HG02981 (cell line): ENCODE measurements around the gene RNF133.
"Not testable (repeated sequence)": the region's sequence is repeated elsewhere in the genome, so short reads cannot be mapped to it uniquely, and the experiment has no call there.

Experiments used
- ATAC-seq: cut with Tn5 transposase; IDR thresholded peaks from one replicate; pipeline ENCODE4 v1.9.1; 2021; ENCODE audit warnings: mild to moderate bottlenecking, moderate library complexity; ENCODE audit not compliant: unreplicated experiment

Gene RNF133

DNA sequence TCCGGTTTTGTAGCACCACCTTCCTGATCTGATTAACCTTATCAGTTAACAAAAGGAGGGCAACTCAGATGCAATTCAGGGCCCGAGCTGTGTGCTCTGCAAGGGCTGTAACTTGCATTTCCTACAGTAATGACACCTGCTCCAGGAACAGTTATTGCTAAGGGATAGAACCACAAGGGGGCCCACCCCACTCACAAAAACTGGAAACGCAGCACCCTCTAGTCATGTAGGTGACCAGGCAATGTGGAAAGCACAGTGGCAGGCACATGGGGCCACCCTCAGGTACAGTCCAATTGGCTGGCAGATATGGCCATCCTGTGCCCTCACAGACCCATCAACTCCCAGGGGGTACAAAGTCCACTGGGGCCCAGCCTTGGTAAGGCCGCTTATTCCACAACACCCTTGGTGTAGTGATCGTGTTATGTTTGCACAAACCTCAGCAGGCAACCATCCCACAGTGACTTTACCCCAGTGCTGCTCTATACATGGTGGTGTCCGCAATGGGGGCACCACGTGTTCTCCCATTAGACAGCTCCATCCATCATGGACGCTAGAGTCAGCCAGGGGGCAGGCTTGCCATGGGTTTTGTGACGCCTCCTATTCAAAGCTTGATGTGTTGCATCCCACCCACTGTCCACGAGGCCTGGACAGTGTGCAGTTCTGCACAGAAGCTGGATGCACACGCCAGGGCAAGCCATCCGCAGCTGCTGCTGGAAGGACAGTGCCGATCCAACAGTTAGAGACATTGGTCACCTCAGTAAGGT, 9.4 kb downstream of the RNF133 start:
- no peak for ATAC-seq

DNA sequence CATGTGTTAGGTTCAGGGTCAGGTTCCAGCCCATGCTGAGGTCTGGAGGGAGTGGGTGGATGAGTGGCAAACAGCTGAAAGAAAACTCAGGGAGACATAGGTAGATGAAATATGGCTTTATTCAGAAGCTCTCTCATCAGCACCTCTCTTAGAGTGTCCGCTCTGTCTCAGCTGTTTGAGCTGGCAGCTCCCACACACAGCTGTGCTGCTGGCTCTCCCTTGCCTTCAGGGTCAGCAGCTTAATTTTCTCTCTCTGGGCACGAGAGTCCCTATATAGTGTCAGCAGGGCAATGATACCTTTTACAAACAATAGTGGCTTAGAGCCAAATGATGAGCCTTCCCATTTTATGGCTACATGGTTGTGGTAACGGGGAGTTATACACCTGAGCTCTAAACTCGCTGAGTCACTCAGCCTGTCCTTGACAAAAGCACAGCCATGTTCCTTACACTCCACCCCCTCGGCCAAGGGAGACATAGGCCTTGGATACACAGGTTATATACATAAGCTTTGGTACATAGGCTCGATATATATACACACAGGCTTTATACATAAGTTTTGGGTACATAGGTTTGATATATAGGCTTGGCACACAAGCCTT, 10.4 kb downstream of the RNF133 start:
- no peak for ATAC-seq

DNA sequence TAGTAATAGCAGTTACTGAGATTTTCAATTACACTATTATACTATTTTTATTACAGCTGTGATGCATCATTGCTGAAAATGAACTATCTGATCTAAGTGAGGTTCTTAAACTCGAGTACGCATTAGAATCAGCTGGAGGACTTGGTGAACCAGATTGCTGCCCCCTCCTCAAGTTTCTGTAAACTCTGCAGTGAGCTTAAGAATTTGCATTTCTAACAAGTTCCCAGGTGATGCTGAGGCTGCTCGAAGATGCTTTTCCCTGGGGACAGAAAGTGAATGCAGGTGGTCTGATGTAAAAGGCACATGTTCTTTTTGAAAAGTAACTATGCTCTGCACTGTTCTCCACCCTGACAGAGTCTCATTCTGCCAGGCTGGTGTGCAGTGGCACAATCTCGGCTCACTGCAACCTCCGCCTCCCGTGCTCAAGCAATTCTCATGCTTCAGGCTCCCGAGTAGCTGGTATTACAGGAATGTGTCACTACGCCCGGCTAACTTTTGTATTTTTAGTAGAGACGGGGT, 12.5 kb downstream of the RNF133 start:
- no peak for ATAC-seq

DNA sequence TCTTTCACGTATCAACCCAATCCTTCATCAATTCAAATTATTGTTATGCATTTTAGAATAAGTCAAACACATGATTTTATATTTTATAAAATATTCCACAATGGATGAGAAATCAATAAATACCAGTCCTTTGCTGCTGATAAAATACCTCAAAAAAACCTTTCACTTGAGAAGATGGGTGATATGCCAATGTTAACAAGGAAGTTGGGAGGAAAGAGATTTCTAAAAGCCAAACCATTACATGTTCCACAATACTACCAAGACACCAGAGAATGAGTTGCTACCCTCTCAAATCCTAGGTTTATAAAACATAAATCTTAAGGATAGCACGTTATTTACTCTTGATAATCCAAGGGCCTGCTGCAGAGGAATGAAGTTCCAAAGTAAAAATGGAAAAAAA, 14.4 kb downstream of the RNF133 start:
- ATAC-seq = no peak

DNA sequence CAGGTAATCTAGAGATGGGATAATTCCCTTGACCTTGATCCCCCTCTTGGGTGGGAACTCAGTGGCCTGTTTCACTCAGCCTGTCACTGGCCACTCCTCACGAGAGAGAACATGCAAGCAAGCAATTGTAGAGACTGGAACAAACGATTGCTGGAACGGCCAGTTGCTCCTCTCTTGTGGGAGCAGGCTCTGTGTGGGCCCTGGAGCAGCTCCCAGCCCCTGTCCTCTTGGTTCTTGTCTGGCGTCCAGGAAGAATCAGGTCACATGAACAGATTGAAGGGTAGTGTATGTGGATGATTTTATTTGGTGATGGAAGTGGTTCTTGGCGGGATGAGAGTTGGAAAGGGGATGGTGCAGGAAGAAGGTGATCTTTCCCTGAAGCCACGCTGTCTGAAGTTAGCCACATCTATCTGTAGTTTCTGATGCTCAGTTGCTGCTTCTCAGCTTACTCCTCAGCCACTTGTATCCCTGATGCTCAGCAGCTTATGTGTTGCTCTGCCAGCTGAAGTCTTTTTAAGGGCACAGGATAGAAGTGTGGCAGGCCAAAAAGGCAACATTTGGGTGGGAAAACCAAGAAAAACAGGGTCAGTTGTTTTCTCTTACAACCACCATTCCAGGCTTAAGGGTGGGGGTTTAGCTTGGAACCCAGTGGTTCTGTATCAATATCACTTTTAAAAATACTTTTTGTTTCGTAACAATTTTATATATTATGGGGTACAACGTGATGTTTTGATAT, 15.9 kb downstream of the RNF133 start:
- ATAC-seq = no peak

DNA sequence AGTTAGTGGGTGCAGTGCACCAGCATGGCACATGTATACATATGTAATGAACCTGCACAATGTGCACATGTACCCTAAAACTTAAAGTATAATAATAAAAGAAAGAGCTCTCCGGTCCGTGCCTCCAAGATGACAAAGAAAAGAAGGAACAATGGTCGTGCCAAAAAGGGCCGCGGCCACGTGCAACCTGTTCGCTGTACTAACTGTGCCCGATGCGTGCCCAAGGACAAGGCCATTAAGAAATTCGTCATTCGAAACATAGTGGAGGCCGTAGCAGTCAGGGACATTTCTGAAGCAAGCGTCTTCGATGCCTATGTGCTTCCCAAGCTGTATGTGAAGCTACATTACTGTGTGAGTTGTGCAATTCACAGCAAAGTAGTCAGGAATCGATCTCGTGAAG, 17.7 kb downstream of the RNF133 start:
- not testable (repeated sequence) for ATAC-seq

DNA sequence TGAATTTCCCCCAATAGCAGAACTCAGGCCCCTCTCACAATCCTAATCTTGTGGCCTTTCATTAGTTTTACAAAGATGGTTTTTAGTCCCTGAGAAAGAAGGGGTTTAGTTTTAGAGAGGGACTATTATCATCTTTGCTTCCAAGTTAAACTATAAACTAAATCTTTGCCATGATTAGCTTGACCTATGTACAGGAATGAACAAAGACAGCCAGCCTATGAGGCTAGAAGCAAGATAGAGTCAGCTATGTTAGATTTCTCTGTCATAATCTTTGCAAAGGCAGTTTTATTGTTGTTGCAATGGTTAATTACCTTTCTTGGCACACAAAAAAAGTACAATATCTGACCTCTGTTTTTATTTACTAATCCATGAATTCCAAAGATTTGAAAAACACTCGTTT, 19.1 kb downstream of the RNF133 start:
- no peak for ATAC-seq

DNA sequence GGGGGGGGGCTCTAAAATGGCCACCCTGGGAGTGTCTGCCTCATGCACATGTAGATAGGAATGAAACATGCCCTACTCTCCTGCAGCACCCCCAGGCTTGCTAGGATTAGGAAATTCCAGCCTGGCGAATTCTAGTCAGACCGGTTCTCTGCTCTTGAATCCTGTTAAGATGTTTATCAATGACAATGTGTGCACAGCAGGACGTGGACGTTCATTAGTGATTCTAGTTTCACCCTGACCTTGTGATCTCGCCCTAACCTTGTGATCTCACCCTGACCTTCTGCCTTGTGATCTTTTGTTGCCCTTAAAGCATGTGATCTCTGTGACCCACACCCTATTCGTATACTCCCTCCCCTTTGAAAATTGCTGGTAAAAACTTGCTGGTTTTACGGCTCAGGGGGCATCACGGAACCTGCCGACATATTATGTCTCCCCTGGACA, 19.6 kb downstream of the RNF133 start:
- ATAC-seq = not testable (repeated sequence)

DNA sequence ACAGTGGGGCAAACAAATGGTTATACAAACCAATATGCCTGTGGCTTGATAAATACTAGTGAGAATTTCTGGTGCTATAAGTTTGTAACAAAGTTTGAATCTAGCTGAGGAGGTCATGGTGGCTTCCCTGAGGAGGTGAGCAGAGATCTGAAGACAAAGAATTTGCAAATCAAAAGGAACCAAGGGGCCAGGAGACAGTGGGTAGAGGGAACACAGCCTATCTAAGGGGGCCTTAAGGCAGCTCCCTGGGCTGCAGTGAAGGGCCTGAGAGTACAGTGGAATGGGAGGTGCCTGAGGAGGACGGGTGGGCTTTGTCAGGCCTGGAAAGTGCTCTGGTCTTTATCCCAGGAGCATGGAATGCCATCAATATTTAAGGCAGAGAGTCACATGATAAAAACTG, 21.8 kb downstream of the RNF133 start:
- ATAC-seq = no peak

DNA sequence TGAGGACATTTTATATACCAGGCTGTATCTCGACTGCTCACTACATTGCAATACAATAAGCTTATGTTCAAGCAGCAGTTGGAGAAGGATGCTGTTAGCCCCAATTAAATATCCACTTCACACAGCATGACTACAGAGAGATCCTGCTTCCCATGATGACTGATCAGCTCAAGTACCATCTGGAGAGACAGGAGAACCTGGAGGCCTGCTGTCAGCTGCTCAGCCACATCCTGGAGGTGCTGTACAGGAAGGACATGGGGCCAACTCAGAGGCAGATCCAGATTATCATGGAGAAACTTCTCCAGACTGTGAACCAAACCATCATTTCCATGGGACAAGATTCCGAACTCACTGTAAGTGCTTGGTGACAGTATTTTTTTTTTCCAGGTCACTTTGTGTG, 22.5 kb downstream of the RNF133 start:
- no peak for ATAC-seq

DNA sequence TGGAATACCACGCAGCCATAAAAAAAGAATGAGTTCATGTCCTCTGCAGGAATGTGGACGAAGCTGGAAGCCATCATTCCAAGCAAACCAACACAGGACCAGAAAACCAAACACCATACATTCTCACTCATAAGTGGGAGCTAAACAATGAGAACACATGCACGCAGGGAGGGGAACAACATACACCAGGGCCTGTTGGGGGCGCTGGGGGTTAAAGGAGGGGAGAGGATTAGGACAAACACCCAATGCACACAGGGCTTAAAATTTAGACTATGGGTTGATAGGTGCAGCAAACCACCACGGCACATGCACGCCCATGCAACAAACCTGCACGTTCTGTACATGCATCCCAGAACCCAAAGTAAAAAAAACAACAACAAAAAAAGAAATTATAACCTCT, 23.3 kb downstream of the RNF133 start:
- ATAC-seq = no peak

DNA sequence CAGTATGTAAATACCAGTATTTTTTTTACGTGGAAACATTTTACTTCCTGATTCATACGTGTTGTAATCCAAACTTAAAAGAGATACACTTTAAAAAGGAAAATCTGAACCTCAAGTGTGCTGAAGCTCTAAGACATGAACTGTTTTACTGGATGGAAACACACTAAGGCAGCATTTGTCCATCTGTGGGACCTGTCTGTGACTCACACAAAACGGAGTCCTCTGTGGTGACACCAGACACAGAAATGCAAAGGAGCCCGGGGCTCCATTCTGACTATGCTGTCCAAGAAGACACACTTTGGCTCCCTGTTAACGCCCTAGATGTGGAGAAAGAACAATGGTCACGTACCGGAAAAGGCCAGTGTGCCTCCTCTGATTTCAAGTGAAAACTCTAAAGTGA, 23.9 kb downstream of the RNF133 start:
- no peak for ATAC-seq

DNA sequence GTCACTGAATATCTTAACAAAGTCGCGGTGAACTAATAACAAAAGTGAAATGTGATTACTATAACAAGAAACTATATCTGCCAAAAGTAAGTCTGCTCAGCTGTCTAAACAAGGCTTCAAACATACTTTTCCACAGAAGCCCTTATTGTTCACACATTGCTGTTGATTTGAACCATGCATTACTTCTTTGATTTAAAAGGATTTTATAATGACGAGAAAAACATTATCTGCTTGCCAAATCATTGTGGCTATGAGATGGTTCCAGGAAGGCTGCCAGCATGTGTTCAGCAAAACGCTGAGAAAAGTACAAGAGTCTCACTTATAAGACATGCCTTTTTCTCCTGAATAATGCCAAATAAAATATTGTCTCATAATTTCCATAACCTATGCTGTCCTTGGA, 24.4 kb downstream of the RNF133 start:
- no peak for ATAC-seq

DNA sequence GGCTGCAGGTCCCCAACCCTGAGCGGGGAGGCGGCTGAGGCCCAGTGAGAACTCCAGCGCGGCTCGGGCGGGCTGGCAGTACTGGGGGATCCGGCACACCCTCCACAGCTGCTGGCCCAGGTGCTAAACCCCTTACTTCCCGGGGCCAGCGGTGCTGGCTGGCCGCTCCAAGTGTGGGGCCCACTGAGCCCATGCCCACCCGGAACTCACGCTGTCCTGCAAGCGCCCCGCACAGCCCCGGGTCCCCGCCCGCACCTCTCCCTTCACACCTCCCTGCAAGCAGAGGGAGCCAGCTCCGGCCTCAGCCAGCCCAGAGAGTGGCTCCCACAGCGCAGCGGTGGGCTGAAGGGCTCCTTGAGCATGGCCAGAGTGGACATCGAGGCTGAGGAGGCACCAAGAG, 25.0 kb downstream of the RNF133 start:
- ATAC-seq = no peak

DNA sequence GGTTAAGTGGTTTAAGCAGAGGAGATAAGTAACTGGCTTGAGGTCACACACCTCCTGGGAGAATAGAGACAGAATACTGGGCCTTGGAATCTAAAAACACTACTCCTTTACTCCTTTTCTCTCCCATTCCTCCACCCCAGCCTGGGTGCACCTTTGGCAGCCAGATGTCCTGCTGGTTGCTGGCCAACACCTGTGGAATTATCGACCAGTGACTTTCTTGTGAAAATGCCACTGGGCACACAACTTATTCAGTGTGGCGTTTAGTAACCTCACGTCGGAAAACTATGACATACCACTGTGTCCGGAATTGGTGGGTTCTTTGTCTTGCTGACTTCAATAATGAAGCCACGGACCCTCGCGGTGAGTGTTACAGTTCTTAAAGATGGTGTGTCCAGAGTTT, 26.4 kb downstream of the RNF133 start:
- ATAC-seq = no peak

DNA sequence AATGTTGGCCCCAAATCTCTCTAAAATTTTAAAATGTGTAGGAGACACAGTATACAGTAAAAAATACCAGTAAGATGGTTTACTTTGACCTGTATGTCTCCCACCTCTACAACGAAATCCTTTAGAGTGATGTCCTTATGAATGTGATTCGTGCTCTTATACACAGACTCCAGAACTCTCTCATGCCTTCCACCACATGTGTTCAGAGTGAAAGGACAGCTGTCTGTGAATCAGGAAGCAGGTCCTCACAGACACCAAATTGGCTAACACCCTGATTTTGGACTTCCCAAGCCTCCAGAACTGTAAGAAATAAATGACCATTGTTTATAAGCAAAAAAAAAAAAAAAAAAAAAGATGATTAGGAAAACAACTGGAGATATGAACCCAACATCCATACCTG, 35.2 kb downstream of the RNF133 start:
- ATAC-seq = no peak

DNA sequence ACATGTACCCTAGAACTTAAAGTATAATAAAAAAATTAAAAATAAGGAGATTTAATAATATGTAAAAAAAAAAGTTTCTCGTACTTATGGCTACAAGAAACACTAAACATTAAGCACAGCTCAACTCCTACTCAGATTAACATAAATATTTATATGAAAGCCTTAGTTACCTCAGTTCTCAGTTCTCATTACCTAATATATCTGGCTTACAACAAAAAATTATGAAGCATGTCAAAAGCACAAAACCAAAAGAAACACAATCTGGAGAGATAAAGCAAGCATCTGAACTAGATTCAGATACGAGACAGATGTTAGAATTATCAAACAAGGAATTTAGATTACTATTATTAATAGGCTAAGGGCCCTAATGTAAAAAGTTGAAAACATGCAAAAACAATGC, 40.1 kb downstream of the RNF133 start:
- ATAC-seq = no peak

DNA sequence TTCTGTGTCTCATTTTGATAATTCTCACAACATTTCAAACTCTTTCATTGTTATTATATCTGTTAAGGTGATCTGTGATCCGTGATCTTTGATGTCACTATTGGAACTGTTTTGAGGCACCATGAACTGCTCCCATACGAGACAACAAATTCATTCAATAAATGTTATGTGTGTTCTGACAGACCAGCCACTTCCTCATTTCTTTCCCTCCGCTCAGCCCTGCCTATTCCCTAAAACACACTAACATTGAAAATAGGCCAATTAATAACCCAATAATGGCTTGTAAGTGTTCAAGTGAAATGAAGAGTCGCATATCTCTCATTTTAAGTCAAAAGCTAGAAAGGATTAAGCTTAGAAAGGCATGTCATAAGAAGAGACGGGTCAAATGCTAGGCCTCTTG, 45.2 kb downstream of the RNF133 start:
- ATAC-seq = no peak

DNA sequence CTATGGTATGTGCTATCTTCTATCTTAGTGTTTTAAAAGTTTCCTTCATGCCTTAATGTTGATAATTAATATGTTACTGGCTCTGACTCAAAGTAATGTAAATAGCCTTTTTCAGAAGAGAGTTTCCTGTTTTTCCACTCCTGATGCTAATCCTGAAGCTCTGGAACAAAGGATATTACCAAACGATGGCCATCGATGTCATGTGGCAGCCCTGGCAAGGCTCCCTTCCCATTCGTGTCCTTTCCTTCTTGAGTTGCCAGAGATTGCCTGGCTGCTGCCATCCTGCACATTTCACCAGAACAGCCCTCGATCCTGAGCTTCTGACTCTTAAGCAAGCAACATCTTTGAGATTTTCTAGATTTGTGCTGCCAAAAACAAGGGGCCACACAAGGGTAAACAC, 46.0 kb downstream of the RNF133 start:
- no peak for ATAC-seq

DNA sequence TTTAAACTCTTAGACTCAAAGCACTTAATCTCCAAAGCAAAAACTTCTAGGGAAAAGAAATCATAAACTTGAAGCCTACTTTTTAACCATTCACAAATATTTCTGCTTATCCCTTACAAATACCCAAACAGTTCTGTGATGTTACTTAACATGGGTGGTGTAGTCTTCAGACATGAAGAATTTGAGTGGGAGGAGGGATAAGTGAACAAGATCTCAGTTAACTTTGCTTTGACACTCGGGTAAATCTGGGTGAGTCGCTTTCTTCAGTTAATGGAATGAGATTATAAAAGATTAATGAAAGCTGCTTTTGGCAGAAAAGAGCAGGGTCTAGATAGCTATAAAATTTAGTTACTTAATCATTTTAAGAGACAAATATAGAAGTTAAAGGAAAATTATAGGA, 47.5 kb downstream of the RNF133 start:
- ATAC-seq = no peak
